Frontal cortex (tissue), 4 donors: ENCODE results near the gene FADD. TPM values are rescaled to one million over a fixed set of nuclear protein-coding genes. Genes with fewer than 3 reads are reported as not detected.

ENCODE experiments used
- DNase-seq, 2 donors: peaks; one replicate each; pipeline ENCODE4 v3.0.0; 2012; ENCODE audit warnings: low spot score in 2 of 2
- FAIRE-seq: peaks from 2 replicates; lab custom pipeline; 2012; peaks lifted over from hg19 to GRCh38; lab: Jason Lieb, UNC
- total RNA-seq: library from RNA; depleted of rRNA; stranded (reverse); fragments of >200 nt; gene quantifications from one replicate; pipeline ENCODE4 v1.2.3, GENCODE V29; 2014
- donor health status: control.
- donor health status: control.
- donor health status: control.

FADD gene
- total RNA-seq, 1 donor from 2014 or later = 20.0 TPM

DNA sequence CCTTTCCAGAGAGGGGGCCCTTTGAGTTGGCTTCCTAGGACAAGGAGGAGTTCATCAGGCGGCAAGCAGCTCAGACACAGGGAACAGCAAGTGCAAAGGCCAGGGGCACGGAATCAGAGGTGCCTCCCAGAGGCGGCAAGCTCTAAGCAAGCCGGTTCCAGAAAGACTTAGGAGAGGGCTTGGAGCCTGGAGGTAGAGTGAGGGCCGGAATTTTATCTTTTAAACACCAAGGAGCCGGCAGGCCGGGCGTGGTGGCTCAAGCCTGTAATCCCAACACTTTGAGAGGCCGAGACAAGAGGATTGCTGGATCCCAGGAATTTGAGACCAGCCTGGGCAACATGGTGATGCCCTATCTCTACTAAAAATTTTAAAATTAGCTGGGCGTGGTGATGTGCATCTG is 26.6 kb downstream of the FADD start:
- DNase-seq (no peak), FAIRE-seq (no peak)

DNA sequence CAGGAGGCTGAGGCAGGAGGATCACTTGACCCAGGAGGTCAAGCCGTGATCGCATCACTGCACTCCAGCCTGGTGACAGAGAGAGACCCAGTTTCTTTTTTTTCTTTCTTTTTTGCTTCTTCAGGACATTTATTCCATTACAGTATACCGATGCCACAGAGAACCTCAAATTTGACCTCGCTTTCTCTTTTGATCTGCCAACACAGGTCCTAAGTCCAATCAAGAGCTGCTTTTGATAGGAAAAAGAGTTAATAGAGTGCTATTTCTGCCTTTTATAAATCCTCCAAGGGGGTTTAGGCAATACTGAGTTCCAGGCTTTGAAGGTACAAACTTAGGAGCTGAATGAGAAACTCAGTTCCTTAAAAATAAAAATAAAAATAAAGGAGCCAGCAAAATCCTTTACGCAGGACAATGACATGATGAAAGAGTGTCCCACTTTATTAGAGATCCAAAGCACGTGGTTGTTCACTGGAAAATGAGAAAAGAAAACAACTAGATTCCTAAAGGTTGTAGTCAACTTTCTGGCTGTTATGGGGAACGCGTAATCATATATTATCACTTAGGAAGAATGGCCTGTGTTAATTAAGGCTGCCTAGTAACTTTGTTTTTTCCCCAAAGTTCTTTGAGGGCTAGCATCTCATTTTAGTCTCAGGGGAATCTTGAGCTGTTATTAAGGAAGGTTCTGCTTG is 27.2 kb downstream of the FADD start:
- FAIRE-seq (no peak), DNase-seq (no peak)

DNA sequence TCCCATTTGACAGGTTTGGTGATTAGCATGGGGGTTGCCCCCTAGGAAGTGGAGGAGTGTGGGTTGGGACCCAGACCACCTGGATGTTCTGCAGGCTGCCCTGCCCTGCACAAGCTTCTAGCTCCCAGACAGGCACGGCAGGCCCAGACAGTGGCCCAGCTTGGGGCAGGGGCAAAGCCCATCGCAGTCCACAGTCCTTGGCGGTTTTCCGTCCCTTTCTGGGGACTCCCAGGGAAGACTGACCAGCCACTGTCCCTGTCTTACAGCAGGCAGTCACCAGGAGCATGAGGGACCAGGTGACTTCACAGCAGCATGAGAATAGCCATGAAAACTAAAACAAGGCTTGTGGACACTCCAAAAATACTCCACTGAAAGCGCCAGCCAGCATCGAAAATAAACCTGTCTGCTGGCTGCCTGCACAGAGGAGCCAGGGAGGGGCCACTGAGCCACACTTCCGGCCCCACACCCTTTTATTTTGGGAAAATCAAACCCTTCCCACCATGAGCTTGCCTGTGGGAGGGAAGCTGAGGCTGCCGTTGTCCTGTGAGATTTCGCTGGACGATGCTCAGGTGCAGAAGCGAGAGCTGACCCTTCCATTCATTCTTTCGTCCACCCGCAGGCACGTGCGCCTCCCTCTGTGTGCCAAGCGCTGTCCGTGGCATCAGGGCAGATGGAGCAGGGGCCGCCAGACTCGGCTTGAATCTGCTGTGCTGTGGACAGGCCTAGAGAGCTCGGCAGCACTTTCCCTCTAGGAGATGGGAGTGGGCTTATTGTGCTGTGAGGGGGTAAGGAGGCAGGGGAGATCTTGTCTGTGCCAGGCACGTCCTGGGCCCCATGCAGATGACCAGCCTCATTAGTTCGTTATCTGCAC is 28.0 kb downstream of the FADD start:
- DNase-seq = no peak
- FAIRE-seq = no peak

DNA sequence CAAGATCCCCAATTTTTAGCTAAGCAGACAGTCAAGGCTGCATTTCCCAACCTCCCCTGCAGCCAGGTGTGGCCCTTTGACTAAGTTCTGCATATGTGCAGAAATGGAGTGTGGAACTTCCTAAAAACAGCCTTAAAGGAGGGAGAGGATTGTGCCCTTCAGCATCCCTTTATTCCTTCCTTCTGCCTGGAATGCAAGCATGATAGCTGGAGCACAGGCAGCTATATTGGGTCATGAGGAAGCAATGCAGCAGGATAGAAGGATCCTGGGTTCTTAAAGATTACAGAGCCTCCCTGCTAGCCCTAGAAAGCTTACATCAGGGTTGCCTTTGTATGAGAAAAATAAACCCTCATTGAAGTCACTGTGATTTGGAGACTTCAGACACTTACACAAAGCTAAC is 29.9 kb downstream of the FADD start:
- DNase-seq (no peak), FAIRE-seq (no peak)

DNA sequence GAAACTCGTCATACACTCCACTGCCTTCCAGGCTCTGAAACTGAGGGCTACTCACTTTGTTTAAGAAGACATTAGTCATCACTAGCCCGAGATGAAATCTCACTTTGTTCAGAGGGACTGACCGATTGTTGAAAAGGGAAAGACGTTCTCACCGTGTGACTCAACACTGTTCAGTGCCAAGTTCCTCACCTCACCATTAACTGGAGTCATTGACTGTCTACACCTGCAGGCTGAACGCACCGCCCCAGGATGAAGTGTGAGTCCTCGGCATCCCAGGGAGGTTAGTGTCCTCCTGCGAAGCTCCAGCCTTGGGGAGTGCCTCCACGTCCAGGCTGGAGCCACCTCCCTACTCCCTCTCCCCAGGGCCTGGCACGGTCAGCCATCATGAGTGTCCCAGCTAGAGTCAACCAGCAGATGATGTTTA is 30.4 kb downstream of the FADD start:
- DNase-seq (no peak), FAIRE-seq (no peak)

DNA sequence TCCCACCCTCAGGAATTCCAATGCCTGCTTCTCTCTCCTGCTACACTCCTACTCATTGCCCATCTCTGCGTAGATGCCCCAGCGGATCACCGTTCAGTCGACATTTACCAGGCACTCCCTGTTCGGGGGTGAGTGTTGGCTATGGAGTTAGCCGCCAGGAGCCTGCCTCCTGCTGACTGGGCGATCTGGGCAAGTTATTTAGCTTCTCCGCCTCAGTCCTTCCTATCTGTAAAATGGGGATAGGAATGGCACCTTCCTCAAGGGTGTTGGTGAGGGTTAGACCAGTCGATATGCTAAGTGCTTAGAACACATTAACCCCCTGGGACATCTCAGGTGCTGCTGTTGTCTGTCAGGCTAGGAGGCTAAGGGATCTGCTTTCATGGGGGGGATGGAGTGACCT is 30.9 kb downstream of the FADD start:
- DNase-seq = no peak
- no peak for FAIRE-seq

DNA sequence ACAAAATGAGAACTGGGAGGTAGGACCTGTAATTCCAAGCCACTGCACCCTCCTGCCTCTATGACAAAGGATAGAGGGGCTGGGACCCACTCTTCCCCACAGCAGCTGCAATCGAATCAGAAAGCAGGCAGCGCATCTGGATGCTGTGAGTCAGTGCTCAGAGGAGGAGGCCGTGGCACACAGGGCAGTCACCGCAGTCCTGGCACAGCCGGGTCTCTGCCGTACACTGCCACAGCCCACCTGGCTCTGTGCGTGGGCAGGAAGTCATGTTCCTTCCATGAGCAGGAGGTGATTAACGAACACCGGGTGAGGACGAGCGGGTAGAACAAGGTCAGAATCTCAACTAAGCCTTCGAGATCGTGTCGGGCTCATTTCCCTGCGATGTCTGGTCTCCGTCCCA is 37.2 kb downstream of the FADD start:
- DNase-seq (no peak), FAIRE-seq (no peak)

DNA sequence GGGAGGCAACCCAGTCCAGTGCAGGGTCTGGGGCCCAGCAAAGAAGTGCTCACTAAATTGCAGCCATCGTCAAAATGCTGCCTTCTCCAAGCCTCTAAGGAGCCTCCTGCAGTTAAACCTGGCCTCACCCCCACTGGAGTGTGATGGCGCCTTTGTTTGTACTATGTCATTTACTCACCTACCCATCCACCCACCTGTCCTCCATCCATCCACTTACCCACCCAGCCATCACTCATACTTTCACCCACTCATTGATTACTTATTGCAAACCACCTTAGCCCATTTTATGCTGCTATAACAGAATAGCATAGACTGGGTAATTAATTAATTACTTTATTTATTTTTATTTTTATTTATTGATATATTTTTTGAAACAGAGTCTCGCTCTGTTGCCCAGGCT is 38.6 kb downstream of the FADD start:
- DNase-seq (no peak), FAIRE-seq (no peak)

DNA sequence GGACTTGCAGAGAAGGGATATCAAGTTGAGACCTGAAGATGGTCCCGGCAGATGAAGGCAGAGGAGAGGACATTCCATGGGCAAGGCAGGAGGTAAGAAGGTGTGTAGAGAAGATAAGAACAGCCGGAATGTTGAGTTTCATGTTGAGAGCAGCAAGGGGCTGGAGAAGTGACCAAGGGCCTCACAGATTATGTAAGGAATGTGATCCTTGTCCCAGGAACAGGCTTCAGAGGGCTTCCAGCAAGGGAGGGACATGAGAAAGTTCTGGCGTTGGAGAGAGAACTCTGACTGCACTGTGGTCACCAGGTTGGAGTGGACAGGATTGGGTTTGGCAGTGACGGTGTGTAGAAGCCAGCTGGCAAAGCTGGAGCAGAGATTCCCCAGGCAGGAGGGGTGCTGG is 39.8 kb downstream of the FADD start:
- no peak for DNase-seq
- no peak for FAIRE-seq

DNA sequence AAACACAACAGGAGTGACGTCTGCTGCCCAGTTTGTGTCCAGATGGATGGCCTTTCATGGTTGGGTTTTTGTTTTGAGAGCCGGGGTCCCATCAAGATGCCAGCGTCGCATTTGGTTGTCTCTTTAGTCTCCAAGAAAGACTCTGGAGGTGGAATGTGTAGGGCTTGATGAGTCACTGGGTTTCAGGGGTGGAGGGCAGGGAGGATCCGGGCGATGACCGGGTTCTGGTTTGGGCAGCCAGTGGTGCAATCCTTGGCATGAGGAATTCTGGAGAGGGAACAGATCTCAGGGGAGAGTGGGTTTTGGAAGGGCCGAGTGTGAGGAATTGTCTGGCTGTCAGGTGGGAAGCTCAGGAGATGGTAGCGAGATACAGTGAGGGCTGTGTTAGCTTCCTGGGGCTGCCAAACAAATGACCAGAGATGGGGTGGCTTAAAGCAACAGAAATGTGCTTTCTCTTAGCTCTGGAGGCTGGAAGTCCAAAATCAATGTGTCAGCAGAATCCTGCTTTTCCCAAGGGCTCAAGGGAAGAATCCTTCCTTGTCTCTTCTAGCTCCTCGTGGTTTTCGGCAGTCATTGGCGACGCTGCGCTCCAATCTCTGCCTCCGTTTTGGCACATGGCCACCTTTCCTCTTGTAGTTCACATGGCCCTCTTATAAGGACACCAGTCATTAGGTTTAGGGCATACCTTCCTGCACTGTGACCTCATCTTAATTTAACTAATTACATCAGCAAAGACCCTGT is 41.0 kb downstream of the FADD start:
- no peak for FAIRE-seq
- DNase-seq = no peak

DNA sequence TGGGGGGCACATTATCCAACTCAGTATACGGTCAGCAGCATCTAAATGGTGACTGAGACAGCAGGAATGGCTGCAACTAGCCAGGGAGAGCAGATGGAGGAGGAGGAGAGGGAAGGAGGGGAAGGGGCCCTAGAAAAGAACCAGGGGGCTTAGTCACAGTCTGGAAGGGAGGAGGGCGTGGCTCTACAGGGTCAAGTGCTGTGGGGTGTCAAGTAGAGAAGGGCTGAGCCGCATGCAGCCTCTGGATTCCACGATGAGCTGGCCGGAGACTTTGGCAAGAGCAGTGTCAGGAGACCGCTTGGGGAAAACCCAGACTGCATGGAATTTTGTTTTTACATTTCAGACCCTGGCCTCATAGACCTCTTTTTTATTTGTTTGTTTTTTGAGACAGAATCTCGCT is 41.6 kb downstream of the FADD start:
- FAIRE-seq = no peak
- DNase-seq = no peak

DNA sequence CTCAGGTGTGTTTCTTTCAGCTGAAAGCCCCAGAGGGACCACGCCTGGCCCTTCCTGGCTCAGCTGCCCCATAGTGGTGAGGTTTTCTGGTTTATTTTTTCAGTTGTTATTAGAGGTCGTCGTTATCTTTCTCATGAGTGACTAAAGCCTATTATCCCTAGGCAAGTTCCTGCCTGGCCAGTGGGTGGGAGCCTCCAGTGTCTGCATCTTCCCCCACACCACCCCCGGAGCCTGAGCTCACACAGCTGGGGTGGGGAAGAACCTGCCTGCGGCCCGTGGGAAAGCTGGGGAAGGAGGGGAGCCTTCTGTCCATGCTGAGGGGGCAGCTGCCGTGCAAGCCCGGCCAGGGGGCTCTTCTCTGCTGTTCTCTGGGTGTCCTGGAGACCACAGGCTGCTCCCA is 43.1 kb downstream of the FADD start:
- FAIRE-seq = no peak
- DNase-seq = no peak

DNA sequence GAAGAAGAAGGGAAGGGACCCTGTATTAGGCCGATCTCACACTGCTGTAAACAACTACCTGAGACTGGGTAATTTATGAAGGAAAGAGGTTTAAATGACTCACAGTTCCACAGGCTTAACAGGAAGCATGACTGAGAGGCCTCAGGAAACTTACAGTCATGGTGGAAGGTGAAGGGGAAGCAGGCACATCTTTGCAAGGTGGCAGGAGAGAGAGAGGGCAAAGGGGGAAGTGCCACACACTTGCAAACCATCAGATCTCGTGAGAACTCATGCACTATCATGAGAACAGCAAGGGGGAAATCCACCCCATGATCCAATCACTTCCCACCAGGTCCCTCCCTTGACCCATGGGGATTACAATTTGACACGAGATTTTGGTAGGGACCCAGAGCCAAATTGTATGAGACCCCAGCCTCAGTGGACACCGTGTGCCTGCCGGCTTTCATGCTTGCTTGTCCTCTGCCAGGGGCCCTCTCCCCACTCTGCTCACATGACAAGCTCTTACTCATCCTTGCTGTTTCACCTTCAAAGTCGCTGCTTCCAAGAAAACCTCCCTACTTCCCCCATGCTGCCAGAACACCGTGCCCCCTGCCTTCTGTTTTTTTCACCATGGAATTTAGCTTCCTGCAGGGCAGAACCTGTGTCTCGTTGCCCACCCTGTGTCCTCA is 44.1 kb downstream of the FADD start:
- FAIRE-seq = no peak

DNA sequence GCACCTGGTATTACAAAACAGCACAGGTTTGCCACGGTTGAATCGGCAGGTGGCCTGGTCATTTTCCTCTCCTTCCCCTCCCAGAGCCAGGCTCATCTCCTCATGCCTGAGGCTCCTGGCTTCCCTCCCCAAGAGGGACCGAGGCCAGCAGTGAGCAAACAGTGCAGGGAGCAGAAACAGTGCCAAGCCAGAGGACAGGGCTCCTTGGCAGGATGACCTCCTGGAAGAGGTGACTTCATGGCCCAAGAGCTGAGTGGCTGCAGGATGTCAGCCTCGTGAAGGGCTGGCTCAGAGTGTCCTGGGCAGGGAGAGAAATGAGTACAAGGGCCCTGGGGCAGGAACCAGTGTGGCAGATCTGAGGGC is 44.6 kb downstream of the FADD start:
- FAIRE-seq (no peak), DNase-seq (no peak)

More for the DNA sequence above, 44.1 kb downstream of the FADD start:
- DNase-seq = no peak

DNA sequence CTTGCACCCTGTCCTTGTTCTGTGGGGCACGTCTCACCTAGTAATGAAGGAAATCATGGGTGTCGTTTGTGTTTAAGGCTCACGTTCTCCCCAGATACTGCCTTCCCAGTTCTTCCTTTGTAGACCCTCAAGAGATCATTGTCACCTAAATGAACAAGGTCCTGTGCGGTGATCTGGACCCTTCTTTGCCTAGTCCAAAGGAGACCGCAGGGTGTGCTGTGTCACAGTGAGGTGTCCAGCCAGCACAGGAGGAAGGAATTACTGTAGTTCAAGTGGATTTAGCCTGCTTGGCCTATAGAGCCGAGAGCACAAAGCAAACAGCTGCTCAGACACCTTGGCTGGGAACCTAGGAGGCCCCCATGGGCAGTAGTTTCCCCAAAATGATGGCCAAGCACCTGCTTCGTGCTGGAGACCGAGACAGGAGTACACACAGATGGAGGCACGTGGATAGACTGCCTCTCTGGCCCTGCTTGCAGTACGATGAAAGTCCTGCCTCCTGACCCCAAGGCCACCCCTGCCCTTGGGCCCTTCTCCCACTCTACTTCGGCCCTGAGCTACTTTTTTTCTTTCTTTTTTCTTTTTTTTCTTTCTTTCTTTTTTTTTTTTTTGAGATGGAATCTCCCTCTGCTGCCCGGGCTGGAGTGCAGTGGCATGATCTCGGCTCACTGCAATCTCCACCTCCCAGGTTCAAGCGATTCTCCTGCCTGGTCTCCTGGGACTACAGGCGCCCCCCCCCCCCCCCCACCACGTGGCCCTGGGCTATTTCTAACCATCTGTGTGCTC is 48.0 kb downstream of the FADD start:
- FAIRE-seq (no peak), DNase-seq (no peak)

DNA sequence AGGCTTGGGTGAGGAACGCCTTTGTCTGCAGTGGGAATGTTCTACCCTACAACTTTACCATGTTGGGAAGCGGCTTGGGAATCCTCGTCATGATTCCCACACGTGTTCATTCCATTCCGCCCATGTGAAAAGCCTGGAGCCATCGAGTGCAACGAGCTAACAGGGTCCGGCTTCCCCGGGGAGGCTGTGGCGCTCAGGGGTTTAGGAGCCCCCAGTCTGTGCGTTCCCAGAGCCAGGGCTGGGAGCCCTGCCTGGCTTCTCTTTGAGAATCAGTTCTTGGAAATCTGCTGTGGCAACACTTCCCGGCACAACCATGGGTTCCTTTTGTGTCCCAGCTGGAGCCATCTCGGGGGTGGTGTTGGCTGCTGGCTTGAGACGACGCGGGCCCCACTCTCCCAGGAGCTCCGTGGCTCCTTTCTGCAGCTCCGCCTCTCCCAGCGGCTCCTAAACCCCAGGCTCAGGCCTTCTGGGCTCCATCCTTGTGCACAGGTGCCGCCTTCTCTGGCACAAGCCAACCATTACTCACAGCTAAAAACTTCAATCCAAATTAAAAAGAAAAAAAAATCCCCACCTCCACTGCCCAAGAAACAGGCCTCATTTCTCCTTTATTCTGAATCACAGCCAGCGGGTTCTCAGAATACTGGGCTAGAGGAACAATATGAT is 48.7 kb downstream of the FADD start:
- no peak for FAIRE-seq
- DNase-seq = peak in 1 of 2 donors; percentile 26

DNA sequence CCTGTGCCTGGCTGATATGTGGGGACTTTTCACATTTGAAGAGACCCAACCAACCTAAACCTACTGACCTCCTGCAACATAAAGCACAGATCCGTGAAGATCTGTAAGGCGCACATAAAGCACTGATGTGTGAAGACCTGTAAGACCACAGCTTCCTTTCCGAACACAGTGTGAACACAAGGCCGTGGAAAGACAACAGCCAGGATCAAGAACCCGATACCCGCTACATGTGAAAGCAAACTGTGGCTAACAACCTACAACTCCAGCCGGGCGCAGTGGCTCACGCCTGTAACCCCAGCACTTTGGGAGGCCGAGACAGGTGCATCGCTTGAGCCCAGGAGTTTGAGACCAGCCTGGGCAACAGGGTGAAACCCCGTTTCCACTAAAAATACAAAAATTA is 49.7 kb downstream of the FADD start:
- DNase-seq (no peak), FAIRE-seq (no peak)

DNA sequence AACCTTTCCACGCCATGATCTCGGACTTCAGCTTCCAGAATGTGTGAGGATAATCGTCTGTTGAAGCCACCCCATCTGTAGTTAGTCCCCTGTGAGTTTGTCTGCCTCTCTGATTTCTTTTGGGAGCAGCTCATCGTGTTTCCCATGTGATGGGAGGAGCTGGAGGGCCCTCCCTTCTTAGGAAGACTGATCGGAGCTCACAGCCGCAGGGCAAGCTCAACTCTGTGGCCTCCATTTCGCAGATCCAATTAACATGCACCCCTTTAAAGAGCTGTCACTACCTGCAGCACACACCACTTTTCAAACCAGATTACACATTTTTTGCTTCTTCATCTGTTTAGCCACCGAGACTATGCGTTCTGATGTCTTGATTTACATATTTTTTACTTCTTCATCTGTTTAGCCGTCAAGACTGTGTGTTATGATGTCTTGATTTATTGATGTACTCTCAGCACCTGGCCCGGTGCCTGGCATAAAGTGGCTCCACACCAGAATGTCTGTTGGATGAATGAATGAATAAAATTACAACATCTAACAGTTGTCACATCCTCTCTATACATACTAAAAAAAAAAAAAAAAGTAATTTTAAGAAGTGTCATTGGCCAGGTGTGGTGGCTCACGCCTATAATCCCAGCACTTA is 52.5 kb downstream of the FADD start:
- FAIRE-seq (no peak), DNase-seq (no peak)
